Measurements from ENCODE around the gene HCLS1.
"Not testable (repeated sequence)": the region's sequence is repeated elsewhere in the genome, so short reads cannot be mapped to it uniquely, and the experiment has no call there.

Gene HCLS1

DNA sequence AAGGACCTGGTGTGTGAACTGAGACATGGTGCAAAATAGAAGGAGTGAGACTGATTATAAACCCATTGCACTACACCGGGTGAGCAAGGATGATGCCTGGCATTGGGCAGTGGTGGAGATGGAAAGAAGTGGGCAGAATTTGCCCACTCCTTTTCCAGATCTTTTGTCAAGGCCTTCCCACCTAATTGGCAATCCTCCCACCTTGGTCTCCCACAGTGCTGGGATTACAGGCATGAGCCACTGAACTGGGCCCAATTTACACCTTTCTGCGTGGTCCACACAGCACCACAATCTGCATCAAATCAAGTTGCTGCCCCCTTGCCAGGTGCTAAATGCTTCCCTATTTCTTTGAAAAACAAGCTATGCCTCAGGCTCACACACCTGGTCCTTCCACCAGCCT is 62.1 kb downstream of the HCLS1 start:
- no peak for DNase-seq (ENCODE audit: low spot score)

GRCh38 chr3:121595765-121596406 is 64.8 kb downstream of the HCLS1 start:
- DNase-seq (ENCODE audit: low spot score), result no peak

DNA sequence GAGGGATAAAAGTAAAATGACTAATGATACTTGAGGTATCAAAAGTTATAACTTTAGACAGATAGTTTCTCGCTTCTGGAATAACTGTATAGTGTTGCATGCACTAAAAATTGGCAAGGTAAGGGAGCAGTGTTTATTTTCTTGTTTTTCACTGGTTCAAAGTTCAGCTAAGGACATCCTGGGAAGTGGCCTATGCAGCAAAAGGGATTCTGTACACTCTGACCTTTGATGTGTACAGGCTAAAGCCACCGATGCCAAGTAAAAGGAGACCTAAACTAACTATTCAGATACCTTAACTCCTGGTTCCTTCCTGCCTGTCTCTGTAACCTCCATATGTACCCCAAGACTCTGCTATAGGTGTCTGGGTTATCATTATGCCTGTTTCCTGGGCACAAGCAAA is 65.9 kb downstream of the HCLS1 start:
- no peak for DNase-seq (ENCODE audit: low spot score)

GRCh38 chr3:121593806-121594205 is 66.9 kb downstream of the HCLS1 start:
- not testable (repeated sequence) for DNase-seq (ENCODE audit: low spot score)

- no peak for DNase-seq (ENCODE audit: low spot score)
Observed at GRCh38 chr3:121592856-121593702, 67.6 kb downstream of the HCLS1 start, which contains the start of gene FBXO40. TSS of gene FBXO40 (plus strand) at chr3:121593379. CDS start at chr3:121620576, 27,197 bp downstream.

DNA sequence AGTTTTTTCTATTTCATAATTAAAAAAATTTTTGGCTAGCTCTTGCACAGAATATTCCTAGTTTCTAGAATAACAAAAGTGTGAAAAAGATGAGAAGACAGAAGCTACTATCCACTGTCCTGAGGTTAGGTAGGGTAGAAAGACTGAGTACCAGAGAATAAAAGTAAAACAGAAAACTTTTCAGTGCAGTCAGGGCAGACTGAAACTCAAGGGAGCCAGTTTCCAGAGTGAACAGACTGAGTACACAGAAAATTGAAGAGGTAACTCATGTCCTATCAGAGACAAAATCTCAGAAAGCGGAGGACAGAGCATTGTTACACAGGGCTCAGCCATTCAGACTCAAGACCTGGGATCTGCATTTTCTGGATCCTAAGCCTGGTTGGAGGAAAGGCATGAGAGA is 76.3 kb downstream of the HCLS1 start:
- DNase-seq (ENCODE audit: low spot score), result no peak

DNA sequence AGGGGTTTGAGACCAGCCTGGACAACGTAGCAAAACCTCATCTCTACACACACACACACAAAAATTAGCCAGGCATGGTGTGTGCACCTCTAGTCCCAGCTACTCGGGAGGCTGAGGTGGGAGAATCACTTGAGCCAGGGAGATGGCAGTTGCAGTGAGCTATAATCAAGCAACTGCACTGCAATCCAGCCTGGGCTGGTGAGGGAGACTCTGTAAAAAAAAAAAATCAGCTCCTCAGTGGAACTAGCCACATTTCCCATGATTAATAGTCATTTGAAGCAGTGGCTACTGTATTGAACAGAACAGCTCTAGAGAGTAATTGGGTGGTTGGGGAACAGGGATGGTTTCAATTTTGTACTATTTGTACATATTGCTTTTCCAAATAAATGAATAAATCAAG is 79.0 kb downstream of the HCLS1 start:
- DNase-seq (ENCODE audit: low spot score), result no peak

Small RNA genes within 50 kb of the gene (small RNA-seq; reads per million reads assigned to genes)
- gene RNU4-62P, result 0.09 to 0.18 reads per million in 2 experiments
